Gastrocnemius medialis (tissue), 4 donors: ENCODE results near the gene LARP1.

Experiments
- POLR2A ChIP-seq, 2 donors: fragments of 450-650 bp; IDR thresholded peaks; one replicate each; pipeline ENCODE4 v1.6.1; 2017; ENCODE audit warnings: antibody characterized with exemption in 2 of 2, mild to moderate bottlenecking in 2 of 2, moderate library complexity in 2 of 2
- TF ChIP-seq, protein P1 (sequence below), 5 experiments: fragments of 450-650 bp in 3 of 5; fragments of 200-600 bp in 2 of 5; sonication (generic) in 2 of 5; IDR thresholded peaks in 4 of 5; conservative IDR thresholded peaks in 1 of 5; 1 replicate in 4 of 5; 2 replicates in 1 of 5; pipeline ENCODE4 v1.5.1; 2016 to 2019; ENCODE audit warnings: antibody characterized with exemption in 5 of 5, mild to moderate bottlenecking in 3 of 5, moderate library complexity in 3 of 5

DNA sequence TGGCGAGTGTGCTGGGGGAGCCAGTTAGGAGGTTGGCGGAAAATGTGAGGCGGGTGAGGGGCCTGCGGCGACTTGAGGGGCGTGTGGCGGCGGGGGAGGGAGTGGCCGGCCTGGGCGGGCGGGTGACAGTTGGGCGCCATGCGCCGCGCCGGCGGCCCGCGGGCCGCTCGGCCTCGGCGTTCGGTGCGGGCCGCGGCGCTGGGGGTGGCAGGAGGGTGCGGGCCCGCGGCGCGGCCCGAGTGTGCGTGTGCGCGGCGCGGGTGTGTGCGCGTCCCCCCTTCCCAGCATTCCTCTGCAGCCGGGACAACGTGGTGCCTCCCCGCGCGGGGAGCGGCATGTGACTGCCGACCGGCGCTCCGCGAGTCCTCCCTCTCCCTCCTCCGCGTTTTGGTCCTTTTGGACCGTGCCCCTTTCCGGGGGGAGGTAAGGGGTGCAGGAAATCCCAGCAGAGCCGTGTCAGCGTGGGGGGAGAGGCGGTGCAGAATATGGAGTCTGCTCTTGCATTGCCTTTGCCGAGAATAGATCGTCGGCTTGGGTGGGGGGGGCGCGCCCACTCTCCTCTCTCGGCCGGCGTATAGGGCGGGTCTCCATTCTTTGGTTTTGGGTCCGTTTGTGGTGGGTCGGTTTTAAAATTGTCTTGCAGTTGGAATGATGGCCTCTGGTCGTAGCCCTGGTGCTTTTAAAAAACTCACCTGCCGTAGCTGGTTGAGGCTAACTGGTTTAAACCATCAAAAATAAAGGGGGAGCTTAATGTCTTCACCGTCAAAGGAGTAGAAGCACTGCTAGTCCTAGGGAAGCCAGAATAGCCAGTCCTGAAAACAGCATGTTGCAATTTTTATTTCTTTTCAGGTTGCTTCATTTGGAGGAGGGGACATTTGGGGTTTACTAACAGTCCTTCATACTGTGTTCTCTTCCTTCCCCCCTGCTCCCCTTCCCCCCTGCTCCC lies 2.0 kb downstream of the LARP1 start:
- TF ChIP-seq, protein P1, sequence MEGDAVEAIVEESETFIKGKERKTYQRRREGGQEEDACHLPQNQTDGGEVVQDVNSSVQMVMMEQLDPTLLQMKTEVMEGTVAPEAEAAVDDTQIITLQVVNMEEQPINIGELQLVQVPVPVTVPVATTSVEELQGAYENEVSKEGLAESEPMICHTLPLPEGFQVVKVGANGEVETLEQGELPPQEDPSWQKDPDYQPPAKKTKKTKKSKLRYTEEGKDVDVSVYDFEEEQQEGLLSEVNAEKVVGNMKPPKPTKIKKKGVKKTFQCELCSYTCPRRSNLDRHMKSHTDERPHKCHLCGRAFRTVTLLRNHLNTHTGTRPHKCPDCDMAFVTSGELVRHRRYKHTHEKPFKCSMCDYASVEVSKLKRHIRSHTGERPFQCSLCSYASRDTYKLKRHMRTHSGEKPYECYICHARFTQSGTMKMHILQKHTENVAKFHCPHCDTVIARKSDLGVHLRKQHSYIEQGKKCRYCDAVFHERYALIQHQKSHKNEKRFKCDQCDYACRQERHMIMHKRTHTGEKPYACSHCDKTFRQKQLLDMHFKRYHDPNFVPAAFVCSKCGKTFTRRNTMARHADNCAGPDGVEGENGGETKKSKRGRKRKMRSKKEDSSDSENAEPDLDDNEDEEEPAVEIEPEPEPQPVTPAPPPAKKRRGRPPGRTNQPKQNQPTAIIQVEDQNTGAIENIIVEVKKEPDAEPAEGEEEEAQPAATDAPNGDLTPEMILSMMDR (IDR thresholded peaks at IDR 0.05 in 4 of 5, conservative IDR thresholded peaks at IDR 0.05 in 1 of 5): no peak
- TF ChIP-seq POLR2A (IDR thresholded peaks at IDR 0.05): peak; percentile 73 to 75
